Activated CD4-positive, alpha-beta T cell treated with anti-CD3 and anti-CD28 coated beads, Interleukin-2, amount 50 U/mL, for 16 hours (primary cell): Measurements from ENCODE around the gene LLGL1.

Source experiments
- DNase-seq: peaks from one replicate; pipeline ENCODE4 v3.0.0-alpha.2; 2020

Gene LLGL1

GRCh38 chr17:18253947-18254821, 28.7 kb downstream of the LLGL1 start:
- DNase-seq, result no peak

- no peak for DNase-seq
Measured at GRCh38 chr17:18254888-18255649, 29.6 kb downstream of the LLGL1 start.

GRCh38 chr17:18256351-18256750, 30.9 kb downstream of the LLGL1 start:
- DNase-seq, result no peak

GRCh38 chr17:18256776-18257175, 31.3 kb downstream of the LLGL1 start:
- no peak for DNase-seq

- peak; percentile 37 for DNase-seq
Measured at GRCh38 chr17:18257268-18257981, 32.0 kb downstream of the LLGL1 start.

GRCh38 chr17:18257982-18258355, 32.5 kb downstream of the LLGL1 start:
- DNase-seq, result peak; percentile 57

- peak; percentile 37 for DNase-seq
Measured at GRCh38 chr17:18258356-18259038, 33.1 kb downstream of the LLGL1 start, which contains the start of gene FLII. Gene FLII, minus strand, starts transcription at chr17:18258738. Its CDS starts 48 bp downstream, at chr17:18258690.

GRCh38 chr17:18259621-18260331, 34.3 kb downstream of the LLGL1 start:
- DNase-seq, result no peak

- peak; percentile 96 for DNase-seq
Measured at GRCh38 chr17:18260332-18261145, 35.1 kb downstream of the LLGL1 start, which contains the start of gene MIEF2. Gene MIEF2, plus strand, starts transcription at chr17:18260662. Its CDS starts 2,059 bp downstream, at chr17:18262721.

GRCh38 chr17:18261146-18261515, 35.7 kb downstream of the LLGL1 start:
- no peak for DNase-seq

GRCh38 chr17:18261659-18262058, 36.2 kb downstream of the LLGL1 start:
- no peak for DNase-seq

- DNase-seq, result no peak
Measured at GRCh38 chr17:18262111-18262510, 36.7 kb downstream of the LLGL1 start.

GRCh38 chr17:18262641-18263040, 37.2 kb downstream of the LLGL1 start:
- no peak for DNase-seq

GRCh38 chr17:18263885-18264682, 38.6 kb downstream of the LLGL1 start:
- no peak for DNase-seq

GRCh38 chr17:18267366-18267765, 41.9 kb downstream of the LLGL1 start:
- DNase-seq, result no peak

GRCh38 chr17:18267927-18268711, 42.7 kb downstream of the LLGL1 start:
- no peak for DNase-seq

GRCh38 chr17:18270046-18270931, 44.9 kb downstream of the LLGL1 start:
- no peak for DNase-seq

GRCh38 chr17:18277076-18277475, 51.6 kb downstream of the LLGL1 start:
- no peak for DNase-seq
